GM06990 (cell line): ENCODE measurements around the gene KCTD15.

ENCODE experiments used
- DNase-seq: peaks from one replicate; pipeline ENCODE4 v3.0.0-alpha.2; 2011; ENCODE audit not compliant: insufficient read length; ENCODE audit errors: extremely low read depth
- H3K27me3 ChIP-seq: replicated peaks from 2 replicates; pipeline ENCODE4 v1.6.0; 2011; ENCODE audit warnings: low read length; ENCODE audit not compliant: control insufficient read depth, insufficient read depth
- H3K36me3 ChIP-seq: 2 replicates; pipeline ENCODE4 v1.5.1; 2011; ENCODE audit warnings: low read length; ENCODE audit not compliant: control insufficient read depth, insufficient read depth
- H3K4me3 ChIP-seq: replicated peaks from 2 replicates; pipeline ENCODE4 v1.5.1; 2011; ENCODE audit warnings: low read depth, mild to moderate bottlenecking, control low read depth, low read length
- CTCF ChIP-seq: IDR thresholded peaks from 2 replicates; pipeline ENCODE4 v1.5.1; 2011; ENCODE audit warnings: low read length, control low read depth, mild to moderate bottlenecking, inconsistent platforms; ENCODE audit not compliant: insufficient read depth, poor library complexity, severe bottlenecking

The KCTD15 gene

GRCh38 chr19:33780746-33781145 lies 15.9 kb upstream of the KCTD15 start:
- no peak for TF ChIP-seq CTCF
- Histone ChIP-seq H3K27me3 (peaks cover 3% of the 10 kb centered on the region), H3K4me3 (no peak overlapping the region), H3K36me3 (no peaks in the 10 kb centered on the region)
- no peak for DNase-seq

- Histone ChIP-seq H3K4me3 (no peak overlapping the region), H3K36me3 (no peaks in the 10 kb centered on the region), H3K27me3 (peaks cover 3% of the 10 kb centered on the region)
- TF ChIP-seq CTCF = no peak
- no peak for DNase-seq
Observed at GRCh38 chr19:33781415-33781935, 15.2 kb upstream of the KCTD15 start.

- no peak overlapping the region for H3K4me3 ChIP-seq
- DNase-seq = no peak
- peaks cover 3% of the 10 kb centered on the region for H3K27me3 ChIP-seq
- no peaks in the 10 kb centered on the region for H3K36me3 ChIP-seq
- TF ChIP-seq CTCF = no peak
Observed at GRCh38 chr19:33781996-33782395, 14.7 kb upstream of the KCTD15 start.

GRCh38 chr19:33784432-33784831 lies 12.2 kb upstream of the KCTD15 start:
- no peak for DNase-seq
- no peak for TF ChIP-seq CTCF
- H3K27me3 ChIP-seq = peaks cover 1% of the 10 kb centered on the region
- H3K36me3 ChIP-seq = no peaks in the 10 kb centered on the region
- H3K4me3 ChIP-seq = no peak overlapping the region

GRCh38 chr19:33785795-33786194 lies 10.9 kb upstream of the KCTD15 start:
- no peaks in the 10 kb centered on the region for H3K36me3 ChIP-seq
- no peak overlapping the region for H3K4me3 ChIP-seq
- TF ChIP-seq CTCF = no peak
- DNase-seq = no peak
- H3K27me3 ChIP-seq = peaks cover 1% of the 10 kb centered on the region

- TF ChIP-seq CTCF = no peak
- Histone ChIP-seq H3K27me3 (peaks cover 1% of the 10 kb centered on the region), H3K4me3 (no peak overlapping the region), H3K36me3 (no peaks in the 10 kb centered on the region)
- DNase-seq = no peak
Observed at GRCh38 chr19:33788676-33789075, 8.0 kb upstream of the KCTD15 start.
